Activated naive CD8-positive, alpha-beta T cell treated with anti-CD3 and anti-CD28 coated beads, Interleukin-2, amount 50 U/mL, for 24 hours (primary cell): ENCODE results near the gene MCOLN2.
A peak's percentile ranks its signal among the peaks of the same experiment; 100 is the strongest.

Source experiments
- ATAC-seq: fragments of 150-1000 bp; cut with Tn5 transposase; one replicate; pipeline ENCODE4 v1.10.0; 2021
- DNase-seq: peaks from one replicate; pipeline ENCODE4 v3.0.0; 2021
- H3K27ac Mint-ChIP-seq: one replicate; pipeline ENCODE4 v1.8.0; 2021; ENCODE audit warnings: mild to moderate bottlenecking, mixed read lengths
- H3K27me3 Mint-ChIP-seq: one replicate; pipeline ENCODE4 v1.8.0; 2021; ENCODE audit warnings: mixed read lengths
- H3K36me3 Mint-ChIP-seq: one replicate; pipeline ENCODE4 v1.8.0; 2021; ENCODE audit warnings: low read depth, mixed read lengths
- H3K4me1 Mint-ChIP-seq: one replicate; pipeline ENCODE4 v1.8.0; 2021; ENCODE audit warnings: mixed read lengths
- H3K4me3 Mint-ChIP-seq: one replicate; pipeline ENCODE4 v1.8.0; 2021; ENCODE audit warnings: mild to moderate bottlenecking, moderate library complexity, mixed read lengths
- H3K9me3 Mint-ChIP-seq: one replicate; pipeline ENCODE4 v1.8.0; 2021; ENCODE audit warnings: mixed read lengths

The MCOLN2 gene

DNA sequence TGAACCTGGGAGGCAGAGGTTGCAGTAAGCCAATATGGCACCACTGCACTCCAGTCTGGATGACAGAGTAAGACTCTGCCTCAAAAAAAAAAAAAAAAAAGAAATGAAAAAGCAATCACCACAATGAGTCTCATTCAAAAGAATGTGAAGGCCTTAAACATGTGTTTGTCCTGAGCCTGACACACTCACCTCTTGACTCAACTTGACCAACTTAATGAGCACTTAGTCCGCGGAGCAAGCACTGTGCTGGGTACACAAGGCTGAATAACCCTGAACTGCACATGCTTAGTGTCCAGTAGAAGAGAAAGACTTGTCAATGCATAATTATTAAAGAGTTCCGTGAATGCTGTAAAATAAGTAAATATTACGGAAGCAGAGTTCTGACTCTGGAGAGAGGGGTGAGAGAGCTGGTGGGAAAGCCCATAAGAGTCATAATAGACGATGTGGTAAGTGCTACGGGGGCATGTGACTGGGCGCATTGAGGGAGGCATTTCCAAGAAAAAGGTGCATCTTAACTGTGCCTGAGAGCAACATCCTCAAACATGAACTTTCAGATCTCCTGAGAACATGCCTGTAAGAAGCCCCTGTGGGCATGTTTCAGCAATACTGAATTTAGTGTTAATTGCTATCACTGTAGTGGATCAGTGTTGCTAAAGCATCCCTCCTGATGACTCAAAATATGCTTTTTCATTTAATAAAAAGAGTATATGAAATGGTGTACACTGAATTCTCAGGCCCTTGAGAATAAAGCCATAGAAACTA is 27.2 kb downstream of the MCOLN2 start:
- Mint-ChIP-seq H3K27me3 (no peaks in the 10 kb centered on the region), H3K27ac (peak overlapping the region; percentile 77), H3K4me1 (peaks cover 49% of the 10 kb centered on the region), H3K4me3 (no peak overlapping the region), H3K9me3 (no peaks in the 10 kb centered on the region), H3K36me3 (peaks cover 20% of the 10 kb centered on the region)
- ATAC-seq (peak; percentile 81), DNase-seq (no peak)

DNA sequence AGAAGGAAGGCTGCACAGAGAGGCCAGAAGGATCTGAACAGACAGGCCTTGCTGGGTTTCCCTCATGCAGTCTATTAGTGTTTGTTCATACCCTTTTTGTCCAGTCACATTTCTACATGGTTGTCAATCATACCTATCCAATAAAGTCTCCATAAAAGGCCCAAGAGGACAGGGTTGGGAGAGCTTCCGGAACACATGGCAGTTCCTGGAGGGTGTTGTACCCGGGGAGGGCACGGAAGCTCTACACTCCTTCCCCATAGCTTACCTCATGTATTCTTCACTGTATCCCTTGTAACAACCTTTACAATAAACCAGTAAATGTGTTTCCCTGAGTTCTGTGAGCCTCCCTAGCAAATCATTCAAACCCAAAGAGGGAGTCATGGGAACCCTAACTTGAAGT is 28.0 kb downstream of the MCOLN2 start:
- no peaks in the 10 kb centered on the region for H3K27me3 Mint-ChIP-seq
- H3K27ac Mint-ChIP-seq: no peak overlapping the region
- peaks cover 41% of the 10 kb centered on the region for H3K4me1 Mint-ChIP-seq
- H3K9me3 Mint-ChIP-seq: no peaks in the 10 kb centered on the region
- peaks cover 20% of the 10 kb centered on the region for H3K36me3 Mint-ChIP-seq
- ATAC-seq: no peak
- no peak overlapping the region for H3K4me3 Mint-ChIP-seq
- DNase-seq: no peak

DNA sequence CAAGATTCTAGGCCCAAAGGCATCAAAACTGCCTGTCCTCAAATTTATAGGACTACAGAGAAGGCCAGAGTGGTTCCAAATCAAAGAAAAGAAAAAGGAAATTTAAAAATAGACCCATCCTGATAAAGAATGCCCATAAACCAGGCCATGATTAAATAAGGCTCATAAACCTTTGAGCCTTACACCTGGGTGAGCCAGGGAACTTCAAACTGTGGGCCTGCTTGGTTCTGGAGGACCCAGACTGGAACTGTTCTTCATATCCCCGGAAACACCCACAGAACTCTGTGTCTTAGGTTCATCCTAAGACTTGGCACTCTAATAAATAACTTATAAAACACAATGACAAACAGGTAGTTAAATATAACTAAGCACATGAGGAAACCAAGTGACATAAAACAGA is 28.8 kb downstream of the MCOLN2 start:
- no peak for DNase-seq
- H3K27ac Mint-ChIP-seq: no peak overlapping the region

DNA sequence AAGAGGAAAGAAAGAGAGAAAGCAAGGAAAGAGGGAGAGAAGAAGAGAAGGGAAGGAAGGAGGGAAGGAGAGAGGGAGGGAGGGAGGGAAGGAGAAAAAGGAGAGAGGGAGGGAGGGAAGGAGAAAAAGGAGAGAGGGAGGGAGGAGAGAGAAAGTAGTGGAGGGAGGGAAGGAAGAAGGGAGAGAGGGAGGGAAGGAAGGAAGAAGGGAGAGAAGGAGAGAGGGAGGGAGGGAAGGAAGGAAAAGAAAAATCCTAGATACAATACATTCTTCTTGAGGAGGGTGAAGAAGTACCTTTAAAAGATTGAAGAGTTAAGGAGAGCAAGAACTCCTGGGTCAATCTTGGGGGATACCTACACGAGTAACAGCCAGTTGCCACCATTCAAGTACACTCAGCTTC is 29.2 kb downstream of the MCOLN2 start:
- Mint-ChIP-seq H3K9me3 (no peaks in the 10 kb centered on the region), H3K27ac (no peak overlapping the region), H3K4me3 (no peak overlapping the region), H3K36me3 (peaks cover 28% of the 10 kb centered on the region), H3K4me1 (peaks cover 29% of the 10 kb centered on the region), H3K27me3 (no peaks in the 10 kb centered on the region)
- ATAC-seq (no peak), DNase-seq (no peak)

More for the DNA sequence above, 28.8 kb downstream of the MCOLN2 start:
- no peaks in the 10 kb centered on the region for H3K9me3 Mint-ChIP-seq
- ATAC-seq: no peak
- peaks cover 26% of the 10 kb centered on the region for H3K36me3 Mint-ChIP-seq
- H3K4me3 Mint-ChIP-seq: no peak overlapping the region
- no peaks in the 10 kb centered on the region for H3K27me3 Mint-ChIP-seq
- peaks cover 34% of the 10 kb centered on the region for H3K4me1 Mint-ChIP-seq

DNA sequence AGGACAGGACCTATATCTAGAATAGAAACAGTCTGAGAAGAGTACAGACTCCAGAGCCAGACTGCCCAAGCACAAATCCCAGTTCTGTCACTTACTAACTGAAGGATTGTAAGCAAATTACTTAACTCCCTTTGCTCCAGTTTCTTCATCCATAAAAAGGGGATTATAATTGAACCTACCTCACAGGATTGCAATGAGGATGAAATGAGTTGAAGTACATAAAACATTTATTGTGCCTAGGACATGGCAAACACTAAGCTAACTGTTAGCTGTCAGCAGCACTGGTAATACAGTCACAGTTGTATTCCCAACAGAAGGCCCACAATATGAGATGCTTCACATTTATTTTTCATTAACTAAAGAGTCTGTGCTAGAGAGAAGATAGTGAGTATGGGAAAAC is 33.9 kb downstream of the MCOLN2 start:
- no peaks in the 10 kb centered on the region for H3K27me3 Mint-ChIP-seq
- no peak overlapping the region for H3K4me3 Mint-ChIP-seq
- H3K4me1 Mint-ChIP-seq: peaks cover 26% of the 10 kb centered on the region
- DNase-seq (no peak), ATAC-seq (no peak)
- no peaks in the 10 kb centered on the region for H3K9me3 Mint-ChIP-seq
- peaks cover 28% of the 10 kb centered on the region for H3K36me3 Mint-ChIP-seq
- no peak overlapping the region for H3K27ac Mint-ChIP-seq

DNA sequence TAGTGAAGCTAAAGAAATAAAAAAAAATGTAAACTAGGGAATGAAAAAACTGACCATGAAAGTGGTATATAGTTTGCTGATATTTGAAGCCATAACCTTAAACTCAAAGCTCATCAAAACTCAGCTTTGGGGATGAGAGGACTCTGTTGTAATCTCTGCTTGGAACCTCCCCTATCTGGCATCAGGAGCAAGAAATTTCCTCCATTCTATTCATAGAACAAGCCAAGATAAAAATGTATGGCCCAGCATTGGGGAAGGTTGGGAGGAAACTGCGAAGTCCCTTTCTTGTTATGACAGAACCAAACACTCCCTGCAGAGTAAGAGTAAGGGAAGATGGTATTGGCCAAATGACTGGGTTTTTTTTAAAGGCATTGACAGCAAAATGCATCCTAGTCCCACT is 35.6 kb downstream of the MCOLN2 start:
- Mint-ChIP-seq H3K27me3 (peaks cover 2% of the 10 kb centered on the region), H3K4me1 (peaks cover 23% of the 10 kb centered on the region), H3K4me3 (no peak overlapping the region), H3K27ac (no peak overlapping the region), H3K36me3 (peaks cover 42% of the 10 kb centered on the region), H3K9me3 (no peaks in the 10 kb centered on the region)
- ATAC-seq: no peak
- DNase-seq: no peak

DNA sequence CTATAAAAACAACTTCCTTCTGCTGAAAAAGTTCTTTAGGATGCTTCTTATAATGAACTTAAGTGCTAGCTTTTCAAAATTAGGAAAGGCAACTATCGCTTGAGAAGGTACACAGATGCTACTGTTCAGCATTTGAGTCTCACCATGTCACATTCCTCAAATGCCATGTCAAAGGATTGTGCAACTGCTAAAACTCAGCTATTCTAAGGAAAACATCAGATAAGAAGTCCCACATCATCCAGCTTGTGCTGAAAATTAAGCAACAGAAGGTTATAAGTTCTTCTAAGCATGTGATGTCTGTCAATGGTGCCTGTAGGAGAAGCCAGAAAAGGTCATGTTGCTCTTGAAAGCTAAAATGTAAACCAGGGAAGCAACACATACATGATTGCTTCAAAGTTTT is 36.5 kb downstream of the MCOLN2 start:
- Mint-ChIP-seq H3K4me3 (no peak overlapping the region), H3K9me3 (no peaks in the 10 kb centered on the region), H3K36me3 (peaks cover 43% of the 10 kb centered on the region), H3K27ac (no peak overlapping the region), H3K27me3 (peaks cover 2% of the 10 kb centered on the region), H3K4me1 (peaks cover 23% of the 10 kb centered on the region)
- DNase-seq (no peak), ATAC-seq (no peak)

DNA sequence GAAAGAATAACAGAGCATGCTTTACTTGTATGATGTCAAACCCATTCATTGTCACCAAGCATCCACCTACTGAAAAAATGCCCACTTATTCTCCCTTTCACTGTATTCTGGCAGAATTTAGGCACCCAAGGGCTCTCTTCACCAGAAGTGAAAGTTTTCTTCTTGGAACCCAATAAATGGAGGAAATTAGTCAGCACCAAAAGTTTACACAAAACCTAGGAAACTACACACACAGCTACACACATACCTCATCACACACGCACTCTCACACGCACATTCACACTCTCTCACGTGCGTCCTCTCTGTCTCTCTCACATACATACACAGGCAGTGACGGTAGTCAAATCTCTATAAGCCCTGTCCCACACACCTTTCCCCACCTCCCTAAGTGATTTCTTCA is 37.6 kb downstream of the MCOLN2 start:
- Mint-ChIP-seq H3K4me3 (peak overlapping the region; percentile 44), H3K27ac (peak overlapping the region; percentile 81), H3K4me1 (peaks cover 23% of the 10 kb centered on the region), H3K9me3 (no peaks in the 10 kb centered on the region), H3K27me3 (peaks cover 2% of the 10 kb centered on the region), H3K36me3 (peaks cover 47% of the 10 kb centered on the region)
- ATAC-seq: peak; percentile 95
- peak; percentile 27 for DNase-seq

DNA sequence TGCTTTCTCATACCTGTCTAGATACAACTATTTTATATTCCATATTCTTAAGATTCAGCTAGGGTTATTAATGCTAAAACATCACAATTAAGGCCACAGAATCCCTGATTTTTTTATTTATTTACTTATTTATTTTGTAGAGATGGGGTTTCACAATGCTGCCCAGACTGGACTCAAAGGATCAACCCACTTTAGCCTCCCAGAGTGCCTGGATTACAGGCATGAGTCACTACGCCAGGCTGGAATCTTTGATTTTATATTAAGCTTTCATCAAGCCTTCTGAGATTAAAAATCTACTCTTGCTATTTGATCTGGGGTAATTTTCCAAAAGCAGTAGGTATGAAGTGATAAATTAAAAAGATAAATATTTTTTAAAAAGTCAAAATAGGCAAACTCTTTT is 38.9 kb downstream of the MCOLN2 start:
- Mint-ChIP-seq H3K36me3 (peaks cover 44% of the 10 kb centered on the region), H3K27me3 (peaks cover 2% of the 10 kb centered on the region), H3K4me3 (no peak overlapping the region), H3K4me1 (peaks cover 23% of the 10 kb centered on the region), H3K27ac (no peak overlapping the region), H3K9me3 (no peaks in the 10 kb centered on the region)
- DNase-seq (no peak), ATAC-seq (no peak)

DNA sequence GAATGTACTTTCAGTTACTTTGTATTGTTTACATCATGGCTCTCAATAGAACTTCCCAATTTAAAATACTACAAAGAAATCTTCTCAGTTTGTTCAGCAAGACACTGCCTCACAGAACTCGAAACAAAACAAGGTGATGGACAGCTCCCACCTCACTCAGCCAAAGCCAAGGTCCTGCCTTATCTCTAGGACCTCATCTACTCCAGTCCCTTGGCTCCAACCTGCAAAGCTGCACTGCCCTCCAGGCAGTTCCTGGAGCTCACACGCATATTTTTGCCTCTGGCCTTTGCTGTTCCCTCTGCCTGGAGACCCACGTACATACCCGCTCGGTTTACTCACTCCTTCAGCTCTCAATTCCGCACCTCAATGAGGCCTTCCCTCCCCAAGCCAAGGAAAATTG is 40.3 kb downstream of the MCOLN2 start:
- no peaks in the 10 kb centered on the region for H3K9me3 Mint-ChIP-seq
- no peak for ATAC-seq
- H3K27me3 Mint-ChIP-seq: peaks cover 2% of the 10 kb centered on the region
- H3K27ac Mint-ChIP-seq: no peak overlapping the region
- H3K4me3 Mint-ChIP-seq: no peak overlapping the region
- DNase-seq: no peak
- H3K4me1 Mint-ChIP-seq: peaks cover 21% of the 10 kb centered on the region
- H3K36me3 Mint-ChIP-seq: peaks cover 55% of the 10 kb centered on the region

DNA sequence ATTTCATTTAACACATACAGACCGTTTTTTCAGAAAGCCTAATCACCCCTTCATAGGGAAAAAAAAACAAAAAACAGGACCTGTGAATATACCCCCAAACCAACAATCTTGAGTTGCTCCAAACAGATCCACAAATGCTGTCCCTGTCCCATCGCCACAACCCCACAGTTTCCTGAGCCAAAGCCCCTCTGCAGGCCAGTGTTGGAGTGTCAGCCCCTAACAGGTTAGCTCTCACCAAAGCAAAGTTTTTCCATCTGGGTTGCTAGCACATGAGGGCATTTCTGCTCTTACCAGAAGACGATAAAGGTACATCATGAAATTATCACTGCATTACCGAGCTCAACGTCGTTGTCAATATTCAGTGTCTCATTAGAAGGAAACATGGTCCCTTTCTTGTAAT is 40.8 kb downstream of the MCOLN2 start:
- Mint-ChIP-seq H3K36me3 (peaks cover 58% of the 10 kb centered on the region), H3K27ac (no peak overlapping the region), H3K9me3 (no peaks in the 10 kb centered on the region), H3K4me1 (peaks cover 15% of the 10 kb centered on the region), H3K4me3 (no peak overlapping the region), H3K27me3 (peaks cover 2% of the 10 kb centered on the region)
- ATAC-seq (no peak), DNase-seq (no peak)

DNA sequence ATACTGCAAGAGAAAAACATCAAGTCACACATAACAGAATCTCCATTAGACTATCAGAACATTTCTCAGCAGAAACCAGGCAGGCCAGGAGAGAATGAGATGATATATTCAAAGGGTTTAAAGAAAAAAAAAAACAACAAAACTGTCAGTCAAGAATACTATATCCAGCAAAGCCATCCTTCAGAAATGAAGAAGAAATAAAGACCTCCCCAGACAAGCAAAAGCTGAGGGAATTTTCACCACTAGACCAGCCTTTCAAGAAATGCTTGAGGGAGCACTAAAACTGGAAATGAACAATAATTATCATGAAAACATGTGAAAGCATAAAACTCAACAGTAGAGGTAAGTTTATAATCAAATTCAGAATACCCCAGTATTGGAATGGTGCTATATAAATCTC is 47.2 kb downstream of the MCOLN2 start:
- Mint-ChIP-seq H3K36me3 (peaks cover 66% of the 10 kb centered on the region), H3K4me1 (peaks cover 15% of the 10 kb centered on the region), H3K4me3 (no peak overlapping the region), H3K27me3 (no peaks in the 10 kb centered on the region), H3K27ac (no peak overlapping the region), H3K9me3 (peaks cover 8% of the 10 kb centered on the region)
- DNase-seq (no peak), ATAC-seq (no peak)

DNA sequence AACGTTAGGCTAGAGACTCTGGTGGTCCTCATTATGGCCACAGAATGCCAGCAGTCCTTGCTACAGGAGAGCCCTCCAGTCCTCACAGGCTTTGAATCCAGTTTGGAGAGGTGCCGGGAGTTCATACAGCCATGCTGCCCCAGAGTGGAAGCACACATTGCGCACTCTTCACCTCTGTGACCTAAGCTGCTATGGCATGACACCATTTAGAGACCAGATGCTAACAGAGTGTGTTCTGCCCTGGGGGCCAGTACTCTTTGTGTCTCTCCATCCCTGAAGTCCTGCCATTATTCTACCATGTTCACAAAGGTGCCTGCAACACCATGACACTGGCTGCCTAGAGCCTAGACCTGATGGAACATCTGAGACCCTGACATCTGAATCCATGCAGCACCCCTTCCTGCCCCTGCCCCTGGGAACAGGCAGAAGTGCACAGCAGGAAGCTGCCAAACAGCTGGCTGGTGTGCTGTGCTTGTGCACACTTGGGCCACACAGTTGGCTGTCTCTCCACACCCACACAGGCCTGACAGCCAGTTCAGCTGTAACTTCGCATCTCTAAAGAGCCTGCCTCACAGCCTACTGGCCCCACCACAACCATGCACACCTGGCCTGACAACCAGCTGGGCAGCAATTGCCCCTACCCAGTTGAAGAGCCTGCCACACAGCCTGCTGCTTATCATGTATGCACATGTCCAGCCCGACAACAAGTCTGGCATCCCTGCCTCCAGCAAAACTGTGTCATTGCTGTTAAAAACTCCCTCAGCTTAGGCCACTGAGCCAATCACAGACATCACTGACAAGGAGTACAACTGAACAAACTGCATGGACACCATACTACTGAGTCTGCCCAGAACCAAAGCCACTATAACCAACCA is 49.1 kb downstream of the MCOLN2 start:
- H3K27ac Mint-ChIP-seq: no peak overlapping the region
- no peak overlapping the region for H3K4me3 Mint-ChIP-seq
- peaks cover 8% of the 10 kb centered on the region for H3K9me3 Mint-ChIP-seq
- peaks cover 19% of the 10 kb centered on the region for H3K4me1 Mint-ChIP-seq
- ATAC-seq: no peak
- H3K27me3 Mint-ChIP-seq: no peaks in the 10 kb centered on the region
- DNase-seq: no peak
- H3K36me3 Mint-ChIP-seq: peaks cover 58% of the 10 kb centered on the region

DNA sequence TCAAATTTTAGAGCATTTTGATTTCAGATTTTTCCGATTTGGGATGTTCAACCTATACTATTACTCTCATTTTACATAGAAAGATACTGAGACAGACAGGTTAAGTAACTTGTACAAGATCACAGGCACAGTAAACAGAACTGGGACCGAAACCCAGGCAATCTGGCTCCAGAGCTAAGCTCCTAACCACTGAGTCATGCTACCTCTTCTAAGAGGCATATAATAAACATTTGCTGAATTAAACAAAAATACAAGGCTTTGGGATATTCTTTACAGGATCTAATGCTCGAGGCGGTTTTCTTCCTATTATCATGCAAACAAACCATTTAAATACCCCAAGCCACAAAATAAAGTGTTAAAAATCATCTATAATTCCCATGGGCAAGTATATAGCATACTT is 50.3 kb downstream of the MCOLN2 start:
- no peak overlapping the region for H3K4me3 Mint-ChIP-seq
- peaks cover 19% of the 10 kb centered on the region for H3K4me1 Mint-ChIP-seq
- peaks cover 47% of the 10 kb centered on the region for H3K36me3 Mint-ChIP-seq
- no peak overlapping the region for H3K27ac Mint-ChIP-seq
- H3K27me3 Mint-ChIP-seq: no peaks in the 10 kb centered on the region
- no peak for DNase-seq
- H3K9me3 Mint-ChIP-seq: peaks cover 8% of the 10 kb centered on the region
- ATAC-seq: no peak
